ENCODE results near the gene KRTAP1-5. TPM values are rescaled to one million over a fixed set of nuclear protein-coding genes. Genes with fewer than 3 reads are reported as not detected.
A peak's percentile ranks its signal among the peaks of the same experiment; 100 is the strongest.

KRTAP1-5 gene
- total RNA-seq, 1 experiment from 2014 or later, result not detected

GRCh38 chr17:40996829-40997228 lies 30.2 kb downstream of the KRTAP1-5 start:
- Histone ChIP-seq H3K27ac (no peak overlapping the region), H3K79me2 (ENCODE audit: low read depth) (no peaks in the 10 kb centered on the region), H3K9me2 (ENCODE audit: insufficient read depth) (no peaks in the 10 kb centered on the region), H3K27me3 (ENCODE audit: insufficient read depth, low read depth) (no peaks in the 10 kb centered on the region), H3K4me2 (no peak overlapping the region), H4K20me1 (ENCODE audit: insufficient read depth) (no peaks in the 10 kb centered on the region), H3F3A (ENCODE audit: insufficient read depth, low read depth) (no peaks in the 10 kb centered on the region), H3K9me3 (ENCODE audit: insufficient read depth, low read depth) (0 out of 2 replicates have a peak, but pooled peaks cover 4% of the 10 kb centered on the region), H3K36me3 (ENCODE audit: low read depth) (no peaks in the 10 kb centered on the region), H2AFZ (no peak overlapping the region), H3K4me3 (no peak overlapping the region), H3K4me1 (replicated peaks; ENCODE audit: insufficient read depth) (no peaks in the 10 kb centered on the region)
- DNase-seq, result no peak
- CTCF ChIA-PET, result no interaction called here
- BruUV-seq (replicated peaks), result no TSS peak
- TF ChIP-seq EZH2 (IDR thresholded peaks at IDR 0.05; ENCODE audit: low read depth), result no peak
- TF ChIP-seq, protein P1, sequence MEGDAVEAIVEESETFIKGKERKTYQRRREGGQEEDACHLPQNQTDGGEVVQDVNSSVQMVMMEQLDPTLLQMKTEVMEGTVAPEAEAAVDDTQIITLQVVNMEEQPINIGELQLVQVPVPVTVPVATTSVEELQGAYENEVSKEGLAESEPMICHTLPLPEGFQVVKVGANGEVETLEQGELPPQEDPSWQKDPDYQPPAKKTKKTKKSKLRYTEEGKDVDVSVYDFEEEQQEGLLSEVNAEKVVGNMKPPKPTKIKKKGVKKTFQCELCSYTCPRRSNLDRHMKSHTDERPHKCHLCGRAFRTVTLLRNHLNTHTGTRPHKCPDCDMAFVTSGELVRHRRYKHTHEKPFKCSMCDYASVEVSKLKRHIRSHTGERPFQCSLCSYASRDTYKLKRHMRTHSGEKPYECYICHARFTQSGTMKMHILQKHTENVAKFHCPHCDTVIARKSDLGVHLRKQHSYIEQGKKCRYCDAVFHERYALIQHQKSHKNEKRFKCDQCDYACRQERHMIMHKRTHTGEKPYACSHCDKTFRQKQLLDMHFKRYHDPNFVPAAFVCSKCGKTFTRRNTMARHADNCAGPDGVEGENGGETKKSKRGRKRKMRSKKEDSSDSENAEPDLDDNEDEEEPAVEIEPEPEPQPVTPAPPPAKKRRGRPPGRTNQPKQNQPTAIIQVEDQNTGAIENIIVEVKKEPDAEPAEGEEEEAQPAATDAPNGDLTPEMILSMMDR (conservative IDR thresholded peaks at IDR 0.05), result no peak
- intact Hi-C loops (cut with micrococcal nuclease; ENCODE audit: unreplicated experiment), result no loop called here
- POLR2A ChIA-PET (ENCODE audit: unreplicated experiment), result interaction anchor here (0.7 kb wide), 1 partner anchor 107 kb away, joined by 5 read pairs; no protein-coding TSS in a partner anchor

- no peak for DNase-seq
- intact Hi-C loops (cut with micrococcal nuclease; ENCODE audit: unreplicated experiment), result no loop called here
- 0 out of 2 replicates have a peak, but pooled peaks cover 2% of the 10 kb centered on the region for H3K9me2 ChIP-seq (ENCODE audit: insufficient read depth)
- no peak overlapping the region for H3K27ac ChIP-seq
- TF ChIP-seq EZH2 (IDR thresholded peaks at IDR 0.05; ENCODE audit: low read depth), result no peak
- TF ChIP-seq, protein P1 (conservative IDR thresholded peaks at IDR 0.05), result no peak
- H2AFZ ChIP-seq, result no peak overlapping the region
- H3K4me1 ChIP-seq (replicated peaks; ENCODE audit: insufficient read depth), result no peaks in the 10 kb centered on the region
- no peak overlapping the region for H3K4me3 ChIP-seq
- BruUV-seq (replicated peaks), result no TSS peak
- H3K36me3 ChIP-seq (ENCODE audit: low read depth), result no peaks in the 10 kb centered on the region
- no peaks in the 10 kb centered on the region for H3K79me2 ChIP-seq (ENCODE audit: low read depth)
- H3F3A ChIP-seq (ENCODE audit: insufficient read depth, low read depth), result no peaks in the 10 kb centered on the region
- ChIA-PET POLR2A (ENCODE audit: unreplicated experiment) (interaction anchor here (0.6 kb wide), 1 partner anchor 513 kb away, joined by 4 read pairs; no protein-coding TSS in a partner anchor), CTCF (no interaction called here)
- H3K9me3 ChIP-seq (ENCODE audit: insufficient read depth, low read depth), result no peaks in the 10 kb centered on the region; the same call in 1 of the 2 replicates
- no peak overlapping the region for H3K4me2 ChIP-seq
- H4K20me1 ChIP-seq (ENCODE audit: insufficient read depth), result no peaks in the 10 kb centered on the region
- H3K27me3 ChIP-seq (ENCODE audit: insufficient read depth, low read depth), result no peaks in the 10 kb centered on the region
Measured at GRCh38 chr17:40995116-40995515, 31.9 kb downstream of the KRTAP1-5 start.

DNA sequence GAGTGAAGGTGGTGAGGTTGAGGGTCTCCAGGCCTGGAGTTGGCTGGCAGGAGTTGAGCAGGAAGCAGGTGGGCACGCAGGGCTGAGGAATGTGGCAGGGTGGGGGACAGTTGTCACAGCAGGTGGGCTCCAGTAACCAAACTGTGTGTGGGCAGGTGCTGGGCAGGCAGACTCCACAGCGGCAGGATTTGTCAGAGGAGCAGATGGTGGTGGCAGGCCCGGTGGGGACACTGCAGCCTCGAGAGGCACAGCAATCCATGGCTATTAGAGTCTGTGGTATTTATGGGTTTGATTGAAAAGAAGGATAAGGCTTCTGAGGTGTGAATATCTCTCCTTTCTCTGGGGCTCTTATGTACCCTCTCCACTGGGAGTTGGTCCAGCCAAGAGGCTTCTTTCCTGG lies 33.2 kb downstream of the KRTAP1-5 start, which contains the start of gene KRTAP3-3:
Gene KRTAP3-3, minus strand, starts transcription at position 326 of the 400 bp plus-strand sequence. Its CDS starts 67 bp downstream, at position 259.
- ChIA-PET POLR2A (ENCODE audit: unreplicated experiment) (no interaction called here), CTCF (no interaction called here)
- Histone ChIP-seq H3K36me3 (ENCODE audit: low read depth) (no peaks in the 10 kb centered on the region), H3K9me2 (ENCODE audit: insufficient read depth) (0 out of 2 replicates have a peak, but pooled peaks cover 3% of the 10 kb centered on the region), H3K79me2 (ENCODE audit: low read depth) (no peaks in the 10 kb centered on the region), H3K4me2 (no peak within 1 kb of the TSS), H2AFZ (0 out of 2 replicates have a peak within 1 kb of the TSS, but pooled peaks have one; percentile 29), H4K20me1 (ENCODE audit: insufficient read depth) (no peaks in the 10 kb centered on the region), H3K4me1 (replicated peaks; ENCODE audit: insufficient read depth) (no peaks in the 10 kb centered on the region), H3K4me3 (no peak within 1 kb of the TSS), H3F3A (ENCODE audit: insufficient read depth, low read depth) (no peaks in the 10 kb centered on the region), H3K27ac (no peak within 1 kb of the TSS), H3K27me3 (ENCODE audit: insufficient read depth, low read depth) (no peaks in the 10 kb centered on the region), H3K9me3 (ENCODE audit: insufficient read depth, low read depth) (no peaks in the 10 kb centered on the region; the same call in 1 of the 2 replicates)
- no peak for DNase-seq
- intact Hi-C loops (cut with micrococcal nuclease; ENCODE audit: unreplicated experiment), result no loop called here
- TF ChIP-seq, protein P1 (conservative IDR thresholded peaks at IDR 0.05), result no peak
- no peak for TF ChIP-seq EZH2 (IDR thresholded peaks at IDR 0.05; ENCODE audit: low read depth)
- BruUV-seq (replicated peaks), result no TSS peak

Measured in PC-9 (cell line).